Retina (tissue), 1 donor: ENCODE data around the gene TTPAL.

Source experiments
- DNase-seq: peaks from one replicate; pipeline ENCODE4 v3.0.0-alpha.2; 2016

The TTPAL gene, protein sequence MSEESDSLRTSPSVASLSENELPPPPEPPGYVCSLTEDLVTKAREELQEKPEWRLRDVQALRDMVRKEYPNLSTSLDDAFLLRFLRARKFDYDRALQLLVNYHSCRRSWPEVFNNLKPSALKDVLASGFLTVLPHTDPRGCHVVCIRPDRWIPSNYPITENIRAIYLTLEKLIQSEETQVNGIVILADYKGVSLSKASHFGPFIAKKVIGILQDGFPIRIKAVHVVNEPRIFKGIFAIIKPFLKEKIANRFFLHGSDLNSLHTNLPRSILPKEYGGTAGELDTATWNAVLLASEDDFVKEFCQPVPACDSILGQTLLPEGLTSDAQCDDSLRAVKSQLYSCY

DNA sequence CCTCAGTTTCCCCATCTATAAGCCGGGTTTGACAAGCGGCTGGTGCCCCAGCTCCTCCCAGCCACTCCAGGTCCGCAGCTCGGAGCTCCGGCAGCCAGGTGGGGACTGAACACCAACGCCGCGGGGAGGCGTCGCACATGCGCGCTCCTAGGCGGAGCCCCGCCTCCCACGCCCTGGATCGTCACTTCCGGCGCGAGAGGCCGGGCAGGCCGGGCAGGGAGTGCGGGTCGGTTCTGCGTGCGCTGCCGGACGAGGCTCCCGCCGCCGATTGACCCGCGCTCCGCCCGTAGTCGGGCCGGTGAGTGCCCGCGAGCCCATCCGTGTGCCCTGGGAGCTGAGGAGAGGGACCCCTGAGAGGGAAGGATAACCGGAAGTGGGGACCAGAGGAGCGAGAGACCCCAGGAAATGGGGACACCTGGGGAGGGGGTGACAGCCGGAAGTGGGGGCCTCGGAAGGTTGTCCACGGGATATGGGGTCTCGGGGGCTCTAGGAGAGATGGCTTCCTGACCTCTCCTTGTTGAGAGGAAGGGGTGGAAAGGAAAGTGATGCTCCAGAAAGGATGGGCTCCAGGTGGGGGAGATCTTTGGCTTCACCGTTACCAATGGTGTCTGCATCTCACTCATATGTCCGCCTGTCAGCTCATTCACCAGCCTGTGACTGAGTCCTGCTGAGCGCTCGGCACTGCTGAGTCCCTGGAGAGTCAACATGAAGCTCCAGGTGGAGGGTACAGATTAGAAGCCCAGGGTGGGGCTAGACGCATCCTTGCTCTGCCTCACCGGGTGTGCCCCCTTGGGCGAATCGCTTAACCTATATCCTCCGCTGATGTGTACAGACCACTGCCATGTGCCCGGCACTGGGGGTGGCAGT is at the start of gene TTPAL:
TTPAL (plus strand) TSS at position 181 of the 867 bp plus-strand sequence. CDS start 4,126 bp downstream, outside the sequence.
- DNase-seq: peak; percentile 96

DNA sequence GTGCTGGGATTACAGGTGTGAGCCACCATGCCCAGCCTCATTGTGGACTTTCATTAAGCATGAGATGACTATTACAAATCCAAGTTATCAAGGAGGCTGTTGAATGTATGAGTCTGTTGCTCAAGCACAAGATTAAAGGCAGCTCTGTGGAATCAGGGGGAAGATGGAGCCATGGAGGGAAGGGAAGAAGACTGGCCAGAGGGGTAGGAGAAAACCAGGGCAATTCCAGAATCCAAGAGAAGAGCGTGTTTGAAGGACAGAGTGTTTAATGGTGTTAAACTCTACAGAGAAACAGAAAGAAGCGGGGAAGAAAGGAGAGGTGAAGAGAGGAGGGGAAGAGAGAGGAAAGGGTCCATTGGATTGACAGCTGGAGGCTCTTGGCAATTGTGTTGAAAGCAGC is 49.8 kb upstream of the TTPAL start:
- DNase-seq: no peak

DNA sequence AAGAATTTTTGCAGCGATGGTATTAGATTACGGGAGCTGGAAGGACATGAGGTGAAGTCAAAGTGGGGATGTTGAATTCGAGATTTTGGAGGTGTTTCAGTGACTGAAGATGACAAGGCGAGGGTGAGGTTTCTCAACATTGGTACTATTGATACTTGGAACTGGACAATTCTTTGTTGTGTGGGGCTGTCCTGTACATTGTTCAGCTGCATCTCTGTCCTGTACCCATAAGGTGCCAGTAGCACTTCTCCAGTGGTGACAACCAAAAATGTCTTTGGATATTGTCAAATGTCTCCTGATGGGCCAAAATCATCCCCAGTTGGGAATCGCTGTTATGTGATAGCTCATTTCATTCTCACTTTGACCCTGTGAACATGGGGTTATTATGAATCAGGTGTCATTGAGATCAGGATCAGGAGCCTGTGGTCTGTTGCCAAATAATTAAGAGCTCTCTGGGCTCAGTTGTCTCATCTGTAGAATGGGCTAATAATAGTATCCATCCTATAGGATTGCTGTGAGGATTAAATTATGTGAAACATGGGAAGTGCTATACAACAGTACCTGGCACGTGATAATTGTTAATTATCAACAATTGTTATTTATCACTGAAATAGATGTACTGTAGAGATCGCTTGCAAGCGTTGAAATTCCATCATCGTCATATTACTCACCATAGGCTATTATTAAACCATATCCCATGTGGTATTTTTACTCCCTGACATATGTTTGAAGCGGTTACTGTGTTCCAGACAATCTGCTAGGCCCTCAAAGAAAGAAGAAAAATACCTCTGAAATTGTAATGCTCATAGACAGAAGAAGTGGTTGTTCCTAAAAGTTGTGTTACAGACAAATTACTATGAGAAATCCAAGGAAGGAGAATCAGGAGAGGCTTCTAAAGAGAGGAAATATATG is 48.5 kb upstream of the TTPAL start:
- DNase-seq: no peak

DNA sequence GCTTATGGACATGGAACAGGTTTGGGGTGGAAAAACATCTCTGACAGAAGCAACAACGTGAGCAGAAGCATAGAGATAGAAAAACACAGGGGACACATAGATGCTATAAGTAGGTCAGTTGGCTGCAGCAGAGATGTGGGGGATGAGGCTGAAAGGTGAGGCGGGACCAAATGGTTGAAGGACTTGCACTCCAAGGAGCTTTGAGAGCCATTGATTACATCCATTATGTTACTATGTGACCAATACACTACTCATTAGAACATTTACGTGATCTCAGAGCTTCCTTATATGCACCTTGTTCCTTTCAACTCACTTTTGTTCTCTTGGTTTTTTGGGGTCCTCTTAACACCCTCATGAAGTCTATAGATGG is 47.9 kb upstream of the TTPAL start:
- no peak for DNase-seq

DNA sequence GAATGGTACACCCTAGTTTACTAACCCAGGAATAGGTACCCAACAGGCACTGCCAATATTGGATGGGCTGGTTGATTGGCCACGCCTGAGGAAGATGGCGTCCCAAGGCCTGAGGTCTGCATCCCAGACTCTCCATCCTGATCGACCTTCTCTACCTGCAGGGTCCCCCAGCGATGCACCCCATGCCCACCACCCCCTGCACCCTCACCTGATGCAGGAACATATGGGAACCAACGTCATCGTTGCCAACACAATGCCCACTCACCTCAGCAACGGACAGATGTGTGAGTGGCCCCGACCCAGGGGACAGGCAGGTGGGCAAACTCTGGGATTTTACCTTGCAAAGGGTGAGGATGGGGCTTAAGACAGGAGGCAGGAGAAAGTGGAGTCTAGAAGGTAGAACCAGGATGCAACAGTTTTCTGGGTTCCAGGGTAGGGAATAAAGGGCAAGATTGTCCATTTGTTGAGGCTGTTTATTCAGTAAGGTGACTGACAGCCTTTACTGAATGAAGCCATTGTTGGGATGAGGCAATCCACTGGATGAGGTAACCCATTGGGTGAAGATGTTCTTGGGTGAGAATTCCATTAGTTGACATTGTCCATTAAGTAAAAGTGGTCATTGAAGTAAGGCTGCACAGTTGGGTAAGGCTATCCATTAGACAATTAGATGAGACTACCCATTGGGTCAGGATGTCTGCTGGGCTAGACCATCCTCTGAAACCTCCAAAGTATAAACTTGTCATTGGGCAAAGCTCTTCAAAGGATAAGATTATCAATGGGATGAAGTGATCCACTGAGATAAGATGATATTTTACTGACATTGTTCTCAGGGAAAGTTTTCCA is 47.3 kb upstream of the TTPAL start:
- DNase-seq: no peak

DNA sequence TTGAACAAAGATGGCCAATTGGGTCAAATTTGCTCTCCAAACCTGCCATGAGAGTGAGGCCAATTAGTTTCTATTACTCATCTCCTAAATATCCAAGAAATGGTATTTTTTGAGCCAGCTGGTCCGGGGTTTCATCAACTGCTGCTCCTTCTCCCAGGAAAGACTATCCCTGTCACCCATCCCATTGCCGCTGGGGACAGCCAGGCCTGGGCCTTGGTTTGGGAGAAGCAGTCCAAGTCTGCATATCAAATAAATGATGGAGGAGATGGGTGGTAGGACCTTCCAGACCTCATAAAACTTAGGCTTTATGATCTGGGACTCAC is 46.7 kb upstream of the TTPAL start:
- DNase-seq: no peak

DNA sequence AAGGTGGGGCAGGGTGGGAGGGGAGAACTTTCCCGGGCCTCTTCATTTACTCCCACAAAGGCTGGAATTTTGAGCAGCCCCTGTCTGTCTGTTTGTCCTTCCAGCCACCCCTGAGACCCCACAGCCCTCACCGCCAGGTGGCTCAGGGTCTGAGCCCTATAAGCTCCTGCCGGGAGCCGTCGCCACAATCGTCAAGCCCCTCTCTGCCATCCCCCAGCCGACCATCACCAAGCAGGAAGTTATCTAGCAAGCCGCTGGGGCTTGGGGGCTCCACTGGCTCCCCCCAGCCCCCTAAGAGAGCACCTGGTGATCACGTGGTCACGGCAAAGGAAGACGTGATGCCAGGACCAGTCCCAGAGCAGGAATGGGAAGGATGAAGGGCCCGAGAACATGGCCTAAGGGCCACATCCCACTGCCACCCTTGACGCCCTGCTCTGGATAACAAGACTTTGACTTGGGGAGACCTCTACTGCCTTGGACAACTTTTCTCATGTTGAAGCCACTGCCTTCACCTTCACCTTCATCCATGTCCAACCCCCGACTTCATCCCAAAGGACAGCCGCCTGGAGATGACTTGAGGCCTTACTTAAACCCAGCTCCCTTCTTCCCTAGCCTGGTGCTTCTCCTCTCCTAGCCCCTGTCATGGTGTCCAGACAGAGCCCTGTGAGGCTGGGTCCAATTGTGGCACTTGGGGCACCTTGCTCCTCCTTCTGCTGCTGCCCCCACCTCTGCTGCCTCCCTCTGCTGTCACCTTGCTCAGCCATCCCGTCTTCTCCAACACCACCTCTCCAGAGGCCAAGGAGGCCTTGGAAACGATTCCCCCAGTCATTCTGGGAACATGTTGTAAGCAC is 46.0 kb upstream of the TTPAL start:
- no peak for DNase-seq

DNA sequence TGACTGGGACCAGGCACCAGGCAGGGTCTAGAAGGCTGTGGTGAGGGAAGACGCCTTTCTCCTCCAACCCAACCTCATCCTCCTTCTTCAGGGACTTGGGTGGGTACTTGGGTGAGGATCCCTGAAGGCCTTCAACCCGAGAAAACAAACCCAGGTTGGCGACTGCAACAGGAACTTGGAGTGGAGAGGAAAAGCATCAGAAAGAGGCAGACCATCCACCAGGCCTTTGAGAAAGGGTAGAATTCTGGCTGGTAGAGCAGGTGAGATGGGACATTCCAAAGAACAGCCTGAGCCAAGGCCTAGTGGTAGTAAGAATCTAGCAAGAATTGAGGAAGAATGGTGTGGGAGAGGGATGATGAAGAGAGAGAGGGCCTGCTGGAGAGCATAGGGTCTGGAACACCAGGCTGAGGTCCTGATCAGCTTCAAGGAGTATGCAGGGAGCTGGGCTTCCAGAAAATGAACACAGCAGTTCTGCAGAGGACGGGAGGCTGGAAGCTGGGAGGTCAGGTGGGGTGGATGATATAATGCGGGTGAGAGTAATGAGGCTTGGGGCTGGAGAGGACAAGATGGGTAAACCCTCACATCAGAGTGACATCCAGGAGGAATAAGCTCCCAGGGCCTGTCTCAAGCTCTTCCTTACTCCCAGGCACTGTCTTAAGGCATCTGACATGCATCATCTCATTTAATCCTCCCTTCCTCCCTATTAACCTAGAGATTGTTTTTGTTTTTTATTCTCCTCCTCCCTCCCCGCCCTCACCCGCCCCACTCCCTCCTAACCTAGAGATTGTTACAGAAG is 45.2 kb upstream of the TTPAL start:
- DNase-seq: no peak

DNA sequence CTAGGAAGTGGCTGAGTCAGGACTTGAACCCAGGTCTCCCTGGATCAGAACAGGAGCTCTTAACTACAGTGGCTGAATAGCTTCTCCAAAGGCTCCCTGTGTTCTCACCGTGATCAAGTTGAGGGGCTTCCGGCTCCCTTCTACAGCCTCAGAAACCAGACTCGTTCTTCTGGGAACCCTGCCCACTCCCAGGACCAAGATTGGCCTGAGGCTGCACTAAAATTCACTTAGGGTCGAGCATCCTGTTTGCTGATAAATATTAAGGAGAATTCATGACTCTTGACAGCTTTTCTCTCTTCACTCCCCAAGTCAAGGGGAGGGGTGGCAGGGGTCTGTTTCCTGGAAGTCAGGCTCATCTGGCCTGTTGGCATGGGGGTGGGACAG is 44.6 kb upstream of the TTPAL start:
- no peak for DNase-seq

DNA sequence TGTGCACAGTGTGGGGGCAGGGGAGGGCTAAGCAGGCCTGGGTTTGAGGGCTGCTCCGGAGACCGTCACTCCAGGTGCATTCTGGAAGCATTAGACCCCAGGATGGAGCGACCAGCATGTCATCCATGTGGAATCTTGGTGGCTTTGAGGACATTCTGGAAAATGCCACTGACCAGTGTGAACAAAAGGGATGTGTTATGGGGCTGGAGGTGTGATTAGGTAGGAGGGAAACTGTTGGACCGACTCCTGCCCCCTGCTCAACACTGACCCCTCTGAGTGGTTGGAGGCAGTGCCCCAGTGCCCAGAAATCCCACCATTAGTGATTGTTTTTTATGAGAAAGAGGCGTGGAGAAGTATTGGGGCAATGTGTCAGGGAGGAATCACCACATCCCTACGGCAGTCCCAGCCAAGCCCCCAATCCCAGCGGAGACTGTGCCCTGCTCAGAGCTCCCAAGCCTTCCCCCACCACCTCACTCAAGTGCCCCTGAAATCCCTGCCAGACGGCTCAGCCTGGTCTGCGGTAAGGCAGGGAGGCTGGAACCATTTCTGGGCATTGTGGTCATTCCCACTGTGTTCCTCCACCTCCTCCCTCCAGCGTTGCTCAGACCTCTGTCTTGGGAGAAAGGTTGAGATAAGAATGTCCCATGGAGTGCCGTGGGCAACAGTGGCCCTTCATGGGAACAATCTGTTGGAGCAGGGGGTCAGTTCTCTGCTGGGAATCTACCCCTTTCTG is 44.0 kb upstream of the TTPAL start:
- DNase-seq: no peak

DNA sequence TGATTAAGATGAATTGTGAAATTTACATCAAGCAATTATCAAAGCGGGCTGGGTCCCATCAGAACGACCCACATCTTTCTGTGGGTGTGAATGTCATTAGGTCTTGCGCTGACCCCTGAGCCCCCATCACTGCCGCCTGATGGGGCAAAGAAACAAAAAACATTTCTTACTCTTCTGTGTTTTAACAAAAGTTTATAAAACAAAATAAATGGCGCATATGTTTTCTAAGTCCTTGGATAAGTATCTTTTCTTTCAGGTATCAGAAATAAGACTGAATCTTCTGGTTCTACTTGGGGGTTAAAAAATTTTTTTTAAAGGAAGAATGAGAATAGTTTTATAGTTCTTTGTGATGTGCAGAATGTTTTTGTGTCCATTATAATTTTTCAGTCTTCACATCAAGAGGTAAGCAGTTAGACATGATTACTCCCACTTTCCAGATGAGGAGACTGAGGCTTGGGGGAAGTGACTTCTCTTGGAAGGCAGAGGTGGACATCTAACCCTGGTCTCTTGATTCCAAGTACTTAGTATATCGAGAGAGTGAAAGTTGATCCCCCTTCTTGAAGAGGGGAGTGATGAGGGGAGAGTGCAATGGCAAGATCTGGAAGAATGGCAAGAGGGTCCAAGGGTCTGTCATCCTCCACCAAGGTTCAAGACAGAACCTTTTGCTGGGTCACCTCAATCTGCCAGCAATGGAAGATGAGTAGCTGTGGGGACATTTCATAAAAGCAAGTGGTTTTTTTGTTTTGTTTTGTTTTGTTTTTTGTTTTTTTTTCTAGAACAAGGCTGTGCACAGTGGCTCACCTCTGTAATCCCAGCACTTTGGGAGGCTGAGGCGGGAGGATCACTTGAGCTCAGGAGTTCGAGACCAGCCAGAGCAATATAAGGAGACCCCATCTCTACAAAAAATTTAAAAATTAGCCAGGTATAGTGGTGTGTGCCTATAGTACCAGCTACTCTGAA is 42.8 kb upstream of the TTPAL start:
- no peak for DNase-seq

DNA sequence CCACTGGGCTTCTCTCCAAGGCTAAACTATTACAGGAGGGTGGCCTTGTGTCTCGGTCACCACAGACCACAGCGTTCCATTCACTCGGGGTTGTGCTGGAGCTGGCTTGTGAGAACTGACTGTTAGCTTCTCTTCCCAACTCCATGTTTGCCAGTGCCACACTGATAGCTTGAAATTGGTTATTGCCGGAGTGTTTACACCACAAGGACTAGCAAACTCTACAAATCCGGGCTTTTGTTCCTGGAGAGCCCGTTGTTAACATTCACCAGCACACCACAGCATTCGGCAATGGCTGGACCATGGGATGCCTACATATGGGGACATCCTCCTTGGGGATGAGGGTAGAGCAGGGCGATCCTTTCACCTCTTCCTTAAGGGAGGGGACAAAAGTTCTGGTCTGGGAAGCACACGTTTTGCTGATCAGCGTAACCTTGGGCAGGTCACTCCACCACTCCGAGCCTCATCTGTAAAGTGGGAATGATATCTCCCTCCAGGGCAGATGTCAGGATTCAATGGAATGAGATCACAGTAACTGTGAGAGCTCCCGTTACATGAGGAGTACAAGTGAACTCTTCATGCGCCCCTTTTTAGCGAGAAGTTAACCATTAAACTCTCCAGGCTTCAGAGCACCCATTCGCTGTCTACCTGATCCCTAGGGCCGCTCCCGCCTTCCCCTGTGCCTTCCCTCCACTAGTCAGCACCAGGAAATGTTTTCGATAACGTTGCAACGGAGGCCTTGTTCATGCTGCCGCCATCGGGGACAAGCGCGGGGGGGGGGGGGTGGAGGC is 41.7 kb upstream of the TTPAL start:
- DNase-seq: no peak

DNA sequence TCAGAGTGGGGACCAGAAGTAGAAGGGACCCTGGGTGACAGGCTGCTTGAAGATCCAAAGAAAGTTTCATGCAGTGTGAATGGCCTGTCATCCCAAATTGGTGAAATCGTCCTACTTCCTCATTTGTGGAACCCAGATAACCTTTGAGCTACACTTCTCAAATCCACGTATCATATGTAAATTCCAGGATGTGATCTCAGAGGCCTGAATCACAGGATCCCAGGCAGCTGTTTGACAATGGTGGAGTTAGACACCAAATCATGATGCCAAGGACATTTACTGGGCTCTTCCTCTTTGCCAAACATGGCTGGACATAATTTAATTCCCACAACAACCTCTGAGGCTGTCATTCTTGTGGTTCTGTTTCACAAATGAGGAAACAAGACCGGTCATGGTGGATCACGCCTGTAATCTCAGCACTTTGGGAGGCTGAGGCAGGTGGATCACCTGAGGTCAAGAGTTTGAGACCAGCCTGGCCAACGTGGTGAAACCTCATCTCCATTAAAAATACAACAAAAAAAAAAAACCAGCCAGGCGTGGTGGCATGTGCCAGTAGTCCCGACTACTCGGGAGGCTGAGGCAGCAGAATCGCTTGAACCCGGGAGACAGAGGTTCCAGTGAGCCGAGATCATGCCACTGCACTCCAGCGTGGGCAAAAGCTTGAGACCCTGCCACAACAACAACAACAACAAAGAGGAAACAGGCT is 39.9 kb upstream of the TTPAL start:
- DNase-seq: no peak

DNA sequence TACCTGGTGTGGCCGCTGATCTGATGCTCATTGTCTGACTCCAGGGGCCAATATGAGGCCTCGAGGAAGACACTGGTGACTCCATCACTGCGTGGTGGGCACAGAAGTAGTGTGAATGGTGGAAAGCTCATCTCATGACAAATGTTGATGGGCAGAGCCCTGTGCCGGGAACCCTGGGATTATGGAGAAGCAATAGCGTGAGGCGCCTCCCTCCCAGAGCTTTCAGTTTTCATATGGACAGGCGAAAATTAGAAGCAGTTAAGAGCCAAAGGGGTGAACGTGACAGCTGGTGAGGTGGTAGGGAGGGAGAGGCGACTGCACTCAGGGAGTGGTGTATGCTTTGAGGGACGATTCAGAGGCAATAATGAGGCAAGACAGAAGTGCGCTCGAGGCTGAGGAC is 39.3 kb upstream of the TTPAL start:
- no peak for DNase-seq

DNA sequence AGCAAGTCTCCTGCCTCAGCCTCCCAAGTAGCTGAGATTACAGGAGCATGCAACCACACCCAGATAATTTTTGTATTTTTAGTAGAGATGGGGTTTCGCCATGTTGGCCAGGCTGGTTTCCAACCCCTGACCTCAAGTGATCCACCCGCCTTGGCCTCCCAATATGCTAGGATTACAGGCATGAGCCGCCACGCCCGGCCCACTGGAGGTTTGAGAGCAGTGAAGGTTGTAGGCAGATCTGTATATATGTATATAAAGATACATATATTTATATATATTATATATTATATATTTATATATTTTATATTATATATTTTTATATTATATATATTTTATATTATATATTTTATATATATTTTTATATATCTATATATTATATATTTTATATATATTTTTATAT is 38.2 kb upstream of the TTPAL start:
- DNase-seq: no peak

DNA sequence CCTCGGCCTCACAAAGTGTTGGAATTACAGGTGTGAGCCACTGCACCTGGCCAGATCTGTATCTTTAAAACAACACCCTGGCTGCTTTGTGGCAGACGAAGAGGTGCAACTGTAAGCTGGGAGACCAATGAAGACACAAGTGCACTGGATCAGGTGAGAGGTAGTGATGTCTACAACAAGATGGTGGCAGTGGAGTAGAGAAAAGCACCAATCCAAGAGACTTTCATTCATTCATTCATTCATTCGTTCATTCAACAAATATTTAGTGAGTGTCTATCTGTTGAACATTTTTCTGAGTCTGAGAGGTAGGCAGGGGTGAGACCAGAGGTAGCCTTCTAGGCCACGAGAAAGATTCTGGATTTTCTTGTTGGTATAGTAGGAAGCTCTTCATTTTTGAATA is 36.9 kb upstream of the TTPAL start:
- DNase-seq: no peak

DNA sequence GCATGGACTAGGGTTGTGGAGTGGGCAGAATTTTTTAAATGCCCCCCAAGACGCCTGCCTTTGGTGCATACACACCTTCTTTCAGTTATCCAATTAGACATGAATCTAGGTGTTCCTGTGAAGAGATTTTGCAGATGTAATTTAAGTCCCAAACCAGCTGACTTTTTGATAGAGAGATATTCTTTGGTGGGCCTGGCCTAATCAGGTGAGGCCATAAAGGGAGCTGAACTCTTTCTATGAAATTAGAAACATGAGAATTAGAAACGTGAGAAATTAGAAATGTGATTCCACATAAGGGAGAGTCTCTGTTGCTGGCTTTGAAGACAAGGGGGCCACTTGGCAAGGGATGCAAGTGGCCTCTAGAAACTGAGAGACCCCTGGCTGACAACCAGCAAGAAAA is 36.4 kb upstream of the TTPAL start:
- no peak for DNase-seq
